B cell (primary cell): ENCODE data around the gene SCRN3. TPM values are rescaled to one million over a fixed set of nuclear protein-coding genes. Genes with fewer than 3 reads are reported as not detected.

Source experiments
- ATAC-seq: fragments of 200-7000 bp; cut with Tn5 transposase; one replicate; pipeline ENCODE4 v1.10.0; 2021; ENCODE audit warnings: low read depth, mild to moderate bottlenecking, moderate number of reproducible peaks, moderate library complexity
- CTCF ChIA-PET: fragments of 350-600 bp; sonication (Branson Sonifier 250); formaldehyde crosslinking; loops from one replicate; lab custom pipeline; 2021; ENCODE audit warnings: antibody characterized with exemption, inconsistent platforms; lab: Charles Lee
- POLR2A ChIA-PET: fragments of 350-600 bp; sonication (Branson Sonifier 250); formaldehyde crosslinking; loops from one replicate; lab custom pipeline; 2021; ENCODE audit warnings: antibody characterized with exemption; lab: Charles Lee
- DNase-seq: peaks from one replicate; pipeline ENCODE4 v3.0.0; 2013
- H2AFZ ChIP-seq: 2 replicates; pipeline ENCODE4 v1.6.1; 2012; ENCODE audit warnings: mild to moderate bottlenecking, low read depth, low read length; ENCODE audit not compliant: insufficient read depth, poor library complexity, severe bottlenecking
- H3K27ac ChIP-seq, 2 donors: 1 replicate in 1 of 2; 2 replicates in 1 of 2; pipeline ENCODE4 v1.5.1; 2012 to 2013; ENCODE audit warnings: low read length in 2 of 2, mild to moderate bottlenecking in 2 of 2, moderate library complexity in 1 of 2
- H3K27me3 ChIP-seq, 4 experiments: fragments of 200-600 bp in 1 of 4; sonication (generic) in 1 of 4; replicated peaks in 1 of 4; 1 replicate in 2 of 4; 2 replicates in 2 of 4; pipeline versions ENCODE4 v1.6.1 to v1.7.0; 2013 to 2016; ENCODE audit warnings: low read length in 3 of 4, mild to moderate bottlenecking in 2 of 4, mixed read lengths in 1 of 4, moderate library complexity in 1 of 4; ENCODE audit not compliant: insufficient read depth in 4 of 4, control insufficient read depth in 3 of 4; ENCODE audit errors: control extremely low read depth in 1 of 4
- H3K36me3 ChIP-seq, 2 experiments: replicated peaks in 1 of 2; 1 replicate in 1 of 2; 2 replicates in 1 of 2; pipeline versions ENCODE4 v1.6.1 to v1.7.1; 2013; ENCODE audit warnings: low read length in 1 of 2; ENCODE audit not compliant: insufficient read depth in 2 of 2, control insufficient read depth in 1 of 2; ENCODE audit errors: control extremely low read depth in 1 of 2, extremely low read depth in 1 of 2
- H3K4me1 ChIP-seq, 2 donors: fragments of 200-600 bp in 1 of 2; sonication (generic) in 1 of 2; 1 replicate in 1 of 2; 2 replicates in 1 of 2; pipeline versions ENCODE4 v1.5.1 to v1.6.1; 2013 to 2017; ENCODE audit warnings: low read length in 2 of 2; ENCODE audit not compliant: control insufficient read depth in 2 of 2, insufficient read depth in 2 of 2
- H3K4me2 ChIP-seq: replicated peaks from 2 replicates; pipeline ENCODE3; 2012; ENCODE audit warnings: mild to moderate bottlenecking, low read depth, low read length; ENCODE audit not compliant: poor library complexity, severe bottlenecking
- H3K4me3 ChIP-seq, 5 experiments: fragments of 200-600 bp in 1 of 5; sonication (generic) in 1 of 5; 1 replicate in 3 of 5; 2 replicates in 2 of 5; pipeline versions ENCODE4 v1.5.1 to v1.7.0; 2011 to 2016; ENCODE audit warnings: low read length in 4 of 5, mild to moderate bottlenecking in 4 of 5, low read depth in 2 of 5, control low read depth in 1 of 5, moderate library complexity in 1 of 5; ENCODE audit not compliant: insufficient read depth in 1 of 5; ENCODE audit errors: control extremely low read depth in 1 of 5, extremely low read depth in 1 of 5
- H3K79me2 ChIP-seq: fragments of 200-600 bp; sonication (generic); one replicate; pipeline ENCODE4 v1.6.0; 2016; ENCODE audit warnings: low read length; ENCODE audit not compliant: control insufficient read depth, insufficient read depth
- H3K9ac ChIP-seq: fragments of 200-600 bp; sonication (generic); 2 replicates; pipeline ENCODE4 v1.6.1; 2017; ENCODE audit warnings: mild to moderate bottlenecking, low read length, moderate library complexity
- H3K9me3 ChIP-seq, 3 donors: one replicate each; pipeline versions ENCODE4 v1.6.1 to v1.7.1; 2013; ENCODE audit warnings: low read length in 2 of 3; ENCODE audit not compliant: control insufficient read depth in 2 of 3, insufficient read depth in 1 of 3; ENCODE audit errors: control extremely low read depth in 1 of 3
- H4K20me1 ChIP-seq: 2 replicates; pipeline ENCODE4 v1.6.0; 2012; ENCODE audit warnings: mild to moderate bottlenecking, low read length; ENCODE audit not compliant: insufficient read depth, control insufficient read depth, poor library complexity, severe bottlenecking
- H3K27ac Mint-ChIP-seq: one replicate; pipeline ENCODE4 v1.8.0; 2021; ENCODE audit warnings: mixed read lengths
- H3K27me3 Mint-ChIP-seq: one replicate; pipeline ENCODE4 v1.8.0; 2021; ENCODE audit warnings: mixed read lengths
- H3K4me1 Mint-ChIP-seq: one replicate; pipeline ENCODE4 v1.8.0; 2021; ENCODE audit warnings: mixed read lengths
- H3K4me3 Mint-ChIP-seq: one replicate; pipeline ENCODE4 v1.8.0; 2021; ENCODE audit warnings: mixed read lengths
- H3K9me3 Mint-ChIP-seq: one replicate; pipeline ENCODE4 v1.8.0; 2022; ENCODE audit warnings: mixed read lengths; ENCODE audit not compliant: insufficient read depth
- CTCF ChIP-seq: fragments of 200-600 bp; IDR thresholded peaks from one replicate; pipeline ENCODE4 v1.8.0; 2022; ENCODE audit warnings: antibody characterized with exemption, mild to moderate bottlenecking
- EZH2 ChIP-seq: IDR thresholded peaks from 2 replicates; pipeline ENCODE4 v1.6.1; 2012; ENCODE audit warnings: borderline replicate concordance, low read depth, mild to moderate bottlenecking, moderate library complexity, low read length; ENCODE audit not compliant: insufficient read depth, poor library complexity, severe bottlenecking
- WGBS: methylation state at CpG from one replicate; pipeline ENCODE4 v1.1.5; 2013; ENCODE audit warnings: missing lambda C conversion rate; ENCODE audit not compliant: insufficient coverage; 5-methylcytosine and 5-hydroxymethylcytosine counted together
- intact Hi-C: fragments of 100-400 bp; cut with micrococcal nuclease; formaldehyde crosslinking; loops from one replicate; pipeline ENCODE4 v1.10.0; 2022
- polyA plus RNA-seq: library from polyadenylated mRNA; depleted of rRNA; stranded (reverse); fragments of >200 nt; gene quantifications from 2 replicates; pipeline ENCODE4 v1.2.3, GENCODE V29; 2012
- total RNA-seq, 2 donors: library from RNA; stranded (reverse); fragments of 120-200 nt in 1 of 2; gene quantifications; 1 replicate in 1 of 2; 2 replicates in 1 of 2; pipeline versions ENCODE4 v1.2.3 to v1.2.4, GENCODE V29; 2013 to 2022

Gene SCRN3
- total and polyA plus RNA-seq, 2 donors (not counting 1 experiment from before 2014, with no cell fraction given), result 9.8 to 21.6 TPM

- Mint-ChIP-seq H3K9me3 (peaks cover 9% of the 10 kb centered on the region), H3K4me3 (no peak overlapping the region), H3K27ac (no peak overlapping the region), H3K4me1 (no peaks in the 10 kb centered on the region), H3K27me3 (no peaks in the 10 kb centered on the region)
- Histone ChIP-seq H3K9ac (no peak overlapping the region), H3K9me3 (peaks cover 2 to 17% (median 16%) of the 10 kb centered on the region in 3 donors), H3K27me3 (no peaks in the 10 kb centered on the region), H3K27ac (no peak overlapping the region), H4K20me1 (peaks cover 13% of the 10 kb centered on the region), H3K4me2 (no peak overlapping the region), H3K4me3 (no peak overlapping the region), H3K79me2 (peaks cover 5% of the 10 kb centered on the region), H3K36me3 (peaks cover 20 to 56% of the 10 kb centered on the region in 2 experiments), H3K4me1 (no peaks in the 10 kb centered on the region), H2AFZ (no peak overlapping the region)
- CTCF ChIA-PET, result no interaction called here
- DNase-seq, result no peak
- intact Hi-C loops, result no loop called here
- POLR2A ChIA-PET, result no interaction called here
- no peak for ATAC-seq
- no CpG with 5 or more reads among the region's 2 CpGs for WGBS
- TF ChIP-seq CTCF (no peak), EZH2 (no peak)
Measured at GRCh38 chr2:174364628-174365027, 30.9 kb upstream of the SCRN3 start.

- H3K4me3 ChIP-seq, result no peak overlapping the region
- WGBS, result no CpG with 5 or more reads among the region's 2 CpGs
- POLR2A ChIA-PET, result no interaction called here
- H3K4me1 ChIP-seq, result no peaks in the 10 kb centered on the region
- Mint-ChIP-seq H3K27me3 (no peaks in the 10 kb centered on the region), H3K4me1 (no peaks in the 10 kb centered on the region), H3K4me3 (no peak overlapping the region), H3K9me3 (peaks cover 9% of the 10 kb centered on the region), H3K27ac (no peak overlapping the region)
- DNase-seq (no peak), ATAC-seq (no peak)
- TF ChIP-seq CTCF (no peak), EZH2 (no peak)
- no peaks in the 10 kb centered on the region for H3K27me3 ChIP-seq
- H3K9ac ChIP-seq, result no peak overlapping the region
- no peak overlapping the region for H3K27ac ChIP-seq
- no peak overlapping the region for H3K4me2 ChIP-seq
- peaks cover 19 to 60% of the 10 kb centered on the region in 2 experiments for H3K36me3 ChIP-seq
- H2AFZ ChIP-seq, result no peak overlapping the region
- H4K20me1 ChIP-seq, result peaks cover 13% of the 10 kb centered on the region
- intact Hi-C loops, result no loop called here
- CTCF ChIA-PET, result interaction anchor here (0.7 to 1.5 kb wide), 2 partner anchors 962 to 1489 kb away, joined by 3 to 4 read pairs; no protein-coding TSS in a partner anchor
- peaks cover 2 to 17% (median 16%) of the 10 kb centered on the region in 3 donors for H3K9me3 ChIP-seq
- H3K79me2 ChIP-seq, result peaks cover 5% of the 10 kb centered on the region
Measured at GRCh38 chr2:174365571-174365970, 30.0 kb upstream of the SCRN3 start.
